Femur (tissue), 1 donor: Measurements from ENCODE around the gene NCK1.

Experiments used
- DNase-seq: peaks from one replicate; pipeline ENCODE4 v3.0.0-alpha.2; 2017

NCK1 gene

DNA sequence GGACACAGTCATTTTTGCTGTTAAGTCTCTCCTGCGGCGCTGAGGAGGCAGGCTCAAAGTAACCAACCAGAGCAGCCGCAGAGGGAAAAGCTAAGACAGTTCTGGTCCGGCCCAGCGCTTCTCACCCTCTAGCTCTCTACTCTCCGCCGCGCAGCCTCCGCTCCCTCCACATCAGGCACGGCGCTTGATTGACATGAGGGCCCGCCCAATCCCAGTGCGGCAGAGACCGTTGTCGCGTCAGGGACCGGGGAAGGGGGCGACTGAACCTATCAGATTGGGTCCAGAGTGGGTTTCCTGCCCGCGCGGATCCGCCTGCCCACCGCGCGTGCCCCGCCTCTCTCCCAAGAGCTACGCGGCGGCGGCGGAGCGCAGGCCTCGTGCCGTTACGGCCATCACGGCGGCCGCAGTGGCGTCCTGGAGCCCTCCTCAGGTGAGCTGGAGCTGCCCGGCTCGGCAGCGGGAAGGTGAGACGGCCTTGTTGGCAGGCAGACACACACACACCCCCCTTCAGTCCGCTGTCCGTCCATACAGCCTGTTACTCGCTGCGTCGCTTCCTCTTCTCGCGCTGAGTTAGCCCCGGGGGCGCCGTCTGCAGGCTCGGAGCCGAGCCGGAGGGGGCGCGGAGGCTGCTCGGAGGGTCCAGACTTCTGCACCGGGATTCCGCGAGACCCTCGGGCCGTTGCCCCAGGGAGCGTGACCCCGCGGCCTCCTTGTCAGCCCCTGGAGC is at the start of gene NCK1:
Gene NCK1 (plus strand): TSS at position 319 of the 727 bp plus-strand sequence. CDS start 65,794 bp downstream, outside the sequence.
- DNase-seq: peak; percentile 99

DNA sequence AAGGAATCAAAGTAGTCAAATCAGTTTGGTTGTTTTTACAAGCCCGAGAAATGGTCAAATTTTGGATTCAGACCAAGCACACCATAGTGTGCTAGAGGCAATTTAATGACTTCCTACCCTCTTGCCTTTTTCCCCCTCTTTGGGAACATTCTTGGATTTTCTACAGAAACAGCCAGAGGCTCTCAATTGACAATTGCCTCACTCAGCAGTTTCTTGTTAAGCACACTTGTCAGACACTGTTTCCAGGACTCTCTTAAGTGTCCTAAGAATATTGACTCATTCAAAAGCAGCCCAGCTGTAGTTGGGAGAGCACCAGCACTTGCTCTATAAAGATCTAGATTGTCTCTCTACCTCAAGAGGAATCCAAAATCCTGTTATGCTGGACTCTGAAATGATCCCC is 44.6 kb upstream of the NCK1 start:
- no peak for DNase-seq

DNA sequence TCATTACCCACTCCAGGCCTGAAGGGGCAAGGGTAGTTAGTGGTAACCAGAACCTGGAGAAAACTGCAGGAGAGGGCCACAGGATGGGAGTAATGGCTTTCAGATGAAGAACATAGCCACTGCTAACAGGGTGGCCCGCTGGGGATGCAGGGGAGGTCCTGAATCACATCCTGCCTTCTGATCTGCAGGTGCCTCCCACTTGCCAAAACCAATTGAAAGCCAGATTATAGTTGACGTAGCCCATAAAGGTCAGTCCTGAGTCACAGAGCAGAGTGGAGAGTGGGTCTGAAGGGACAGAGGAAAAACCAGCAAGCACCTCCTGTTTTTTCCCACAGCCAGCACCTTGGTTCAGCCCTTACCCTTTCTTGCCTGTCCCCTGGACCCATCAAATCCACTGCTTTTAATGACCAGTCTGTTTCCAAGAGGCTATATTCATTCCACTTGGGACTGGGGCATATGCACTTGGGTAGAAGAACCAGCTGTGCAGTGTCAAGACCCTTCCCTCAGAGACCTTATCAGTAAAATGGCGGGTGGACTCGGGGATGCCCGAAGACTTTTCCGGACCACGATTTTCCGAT is 43.7 kb upstream of the NCK1 start:
- DNase-seq: peak; percentile 36

DNA sequence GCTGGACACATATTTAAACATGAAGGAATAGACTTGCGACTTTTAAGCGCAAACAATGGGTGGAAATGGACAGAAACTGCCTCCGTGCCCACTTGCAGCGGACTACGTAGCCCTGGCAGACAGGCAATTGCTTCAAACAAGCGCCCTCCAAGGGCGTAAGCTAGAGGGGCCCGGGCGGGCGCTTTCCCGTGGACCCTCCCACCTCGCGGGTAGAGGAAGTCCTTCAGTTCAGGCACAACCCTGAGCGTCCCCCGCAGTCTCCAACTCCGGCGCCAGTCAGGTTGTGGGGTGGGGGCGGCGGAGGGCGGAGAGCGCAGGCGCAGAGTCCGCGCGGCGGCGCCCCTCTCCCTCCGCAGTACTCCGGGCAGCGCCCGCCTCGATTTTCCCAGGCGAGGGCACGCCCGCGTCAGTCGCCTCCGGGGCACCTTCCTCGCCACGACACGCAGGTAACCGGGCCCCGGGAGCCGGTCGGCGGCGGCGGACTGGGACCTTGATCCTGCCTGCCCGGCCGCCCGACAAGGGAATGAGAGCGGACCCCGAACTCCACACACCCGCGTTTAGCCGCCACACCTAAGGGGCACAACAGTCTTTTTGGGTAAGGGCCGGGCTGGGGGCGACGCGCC is 43.1 kb upstream of the NCK1 start, which contains the start of gene SLC35G2:
Gene SLC35G2 (plus strand): TSS at position 358 of the 623 bp plus-strand sequence. CDS start 35,335 bp downstream, outside the sequence.
- DNase-seq: peak; percentile 77

DNA sequence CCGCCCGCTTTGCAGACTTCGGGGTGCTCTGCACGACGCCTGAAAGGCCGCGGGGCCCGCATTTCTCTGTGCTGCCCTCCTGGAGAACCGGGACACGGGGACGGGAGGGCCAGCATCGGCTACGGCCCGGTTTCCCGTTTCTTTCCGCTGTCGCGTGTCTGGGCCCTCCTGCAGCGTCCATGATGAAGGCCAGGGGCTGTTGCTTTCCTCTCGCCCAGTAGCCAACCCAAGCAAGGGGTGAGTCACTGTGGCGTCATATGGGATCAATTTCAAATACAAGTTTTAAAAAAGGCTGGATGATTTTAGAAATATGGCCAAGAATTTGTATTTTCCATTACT is 42.6 kb upstream of the NCK1 start:
- DNase-seq: peak; percentile 33

DNA sequence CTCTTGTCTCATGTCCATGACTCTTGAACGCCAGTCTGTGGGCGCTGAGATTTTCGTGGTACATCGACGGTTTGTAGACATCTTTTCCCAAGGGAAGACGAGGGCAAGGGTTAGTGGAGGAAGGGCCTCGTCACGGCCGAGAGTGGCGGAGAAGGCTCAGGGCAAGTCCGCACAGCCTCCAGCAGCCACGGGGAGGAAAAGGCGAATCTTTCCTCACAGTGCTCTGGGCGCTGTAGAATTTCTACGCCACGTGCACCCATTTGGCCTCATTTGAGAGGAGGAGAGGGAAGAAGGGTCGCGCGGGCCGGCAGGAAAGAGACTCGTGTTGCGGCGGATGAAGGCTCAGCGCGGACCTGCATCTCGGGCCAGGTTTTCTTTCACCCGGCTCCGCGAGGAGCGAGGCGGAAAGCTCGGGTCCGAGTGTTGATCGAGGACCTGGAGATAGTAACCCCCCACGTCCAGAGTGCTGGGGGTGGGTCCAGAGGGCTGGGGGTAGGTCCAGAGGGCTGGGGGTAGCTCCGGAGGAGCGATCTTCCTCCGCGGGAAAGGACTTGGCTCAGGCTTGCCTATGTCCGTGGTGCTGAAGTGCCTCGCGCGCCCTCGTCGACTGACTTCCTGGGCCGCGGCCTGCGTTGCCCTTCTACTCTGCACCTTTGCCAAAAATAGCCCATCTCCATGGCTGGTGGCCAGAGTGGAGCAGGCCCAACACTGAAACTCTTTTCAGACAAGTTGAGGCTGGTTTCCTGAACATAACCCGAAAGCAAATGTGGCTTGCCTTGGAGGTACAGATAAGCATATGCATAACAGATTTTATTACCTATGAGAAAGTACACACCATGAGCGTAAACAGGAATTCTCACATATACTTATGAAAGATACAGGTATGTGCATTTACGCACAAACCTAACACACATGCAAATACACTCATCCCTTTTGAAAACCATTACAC is 42.0 kb upstream of the NCK1 start:
- DNase-seq: peak; percentile 60

DNA sequence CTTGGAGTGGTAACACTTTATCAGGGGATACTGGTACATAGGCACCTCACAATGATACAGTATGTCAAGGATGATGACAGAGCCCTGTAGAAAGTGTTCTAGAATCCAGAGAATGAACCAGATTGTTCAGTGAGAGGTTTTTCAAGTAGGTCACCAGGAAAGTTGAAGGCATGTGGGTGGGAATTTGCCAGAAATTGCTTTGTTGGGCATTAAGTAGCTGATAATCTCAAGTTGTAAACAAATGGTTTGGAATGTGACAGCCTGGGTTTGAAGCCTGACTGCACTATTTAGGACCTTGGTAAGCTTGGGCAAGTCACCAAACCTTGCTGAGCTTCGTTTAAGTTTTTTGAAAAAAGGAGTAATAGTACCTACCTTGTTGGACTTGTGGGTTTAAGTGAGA is 30.5 kb upstream of the NCK1 start:
- no peak for DNase-seq

DNA sequence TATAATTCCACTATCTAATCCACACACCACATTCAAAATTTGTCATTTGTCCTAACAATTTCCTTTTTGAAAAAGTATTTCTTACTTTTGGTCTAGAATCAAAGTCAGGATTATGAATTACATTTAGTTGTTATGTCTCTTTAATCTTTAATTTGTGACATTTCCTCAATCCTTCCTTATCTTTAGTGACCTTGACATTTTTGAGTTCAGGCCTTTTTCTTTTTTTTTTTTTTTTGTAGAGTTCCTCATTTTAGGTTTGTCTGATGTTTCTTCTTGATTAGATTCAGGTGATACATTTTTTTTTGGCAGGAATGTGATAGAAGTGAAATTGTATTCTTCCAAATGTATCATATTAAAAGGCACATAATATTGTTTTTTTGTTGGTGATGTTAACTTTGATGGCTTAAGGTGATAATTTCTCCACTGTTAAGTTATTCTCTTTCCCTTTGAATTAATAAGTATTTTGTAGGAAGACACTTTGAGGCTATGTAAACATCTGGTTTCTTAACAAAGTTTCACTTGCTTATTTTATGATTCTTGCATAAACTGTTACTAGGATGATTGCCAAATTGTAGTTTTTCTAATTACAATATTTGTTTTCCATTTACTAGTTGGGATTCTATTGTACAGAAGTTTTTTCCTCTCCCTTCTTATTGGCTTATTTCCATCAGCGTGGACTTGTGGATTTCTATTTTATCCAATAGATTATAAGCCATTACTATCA is 26.8 kb upstream of the NCK1 start:
- DNase-seq: no peak

DNA sequence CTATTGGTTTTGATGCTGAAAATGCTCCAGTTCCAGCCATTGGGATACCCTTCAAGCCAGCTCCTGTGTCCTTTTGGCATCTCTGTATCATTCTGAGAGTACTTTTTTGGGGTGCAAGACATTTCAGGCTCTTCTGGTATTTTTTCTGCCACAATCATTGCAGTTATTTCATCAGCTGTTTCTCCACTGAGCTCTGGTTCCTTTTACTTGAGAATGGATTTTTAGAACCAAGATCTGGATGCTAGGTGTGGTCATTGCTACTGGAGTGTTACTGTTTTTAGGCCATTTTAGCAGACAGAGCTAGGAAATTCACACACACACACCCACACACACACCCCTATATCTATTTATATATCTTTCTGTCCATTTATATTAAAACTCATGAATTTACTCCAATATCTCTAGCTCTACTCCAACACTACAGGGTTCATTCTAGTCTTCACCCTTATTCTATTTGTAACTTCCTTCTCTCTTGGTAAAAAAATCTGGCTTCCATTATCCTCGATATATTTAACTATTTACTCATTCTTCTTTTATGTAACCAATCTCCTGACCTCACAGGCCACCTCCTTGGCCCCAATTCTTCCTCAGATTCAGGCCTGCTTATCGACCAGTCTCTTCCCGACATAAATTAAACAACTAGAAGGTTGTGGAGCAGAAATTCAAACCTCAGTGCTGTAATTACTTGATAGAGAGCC is 26.0 kb upstream of the NCK1 start:
- DNase-seq: no peak

DNA sequence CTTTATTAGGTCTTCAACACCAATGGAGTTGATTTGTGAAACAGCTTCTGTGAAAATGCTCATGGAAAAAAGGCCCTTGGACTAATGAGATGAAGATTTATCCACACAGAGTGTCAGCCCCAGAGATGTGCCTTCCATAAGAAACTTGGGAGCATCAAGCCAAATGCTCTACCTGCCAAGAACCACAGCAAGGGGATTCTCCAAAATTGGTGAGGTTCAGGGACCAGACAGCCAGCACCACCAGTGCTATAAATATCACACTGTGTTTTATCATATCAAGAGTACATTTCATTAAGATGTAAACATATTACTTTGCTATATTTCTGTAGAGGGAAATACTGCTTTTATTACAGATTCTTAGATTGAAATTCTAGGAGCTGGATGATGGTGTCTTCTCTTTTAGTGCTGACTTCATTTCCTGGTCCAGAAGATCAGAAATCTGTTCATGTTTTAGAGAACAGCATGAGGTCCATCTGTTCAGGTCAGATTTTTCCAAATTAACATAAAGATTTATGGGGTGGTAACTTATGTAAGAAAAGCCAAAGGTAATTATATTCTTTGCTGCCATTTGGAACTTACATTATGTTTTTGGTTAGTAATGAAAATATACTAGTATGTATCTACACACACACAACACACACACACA is 25.4 kb upstream of the NCK1 start:
- DNase-seq: no peak

DNA sequence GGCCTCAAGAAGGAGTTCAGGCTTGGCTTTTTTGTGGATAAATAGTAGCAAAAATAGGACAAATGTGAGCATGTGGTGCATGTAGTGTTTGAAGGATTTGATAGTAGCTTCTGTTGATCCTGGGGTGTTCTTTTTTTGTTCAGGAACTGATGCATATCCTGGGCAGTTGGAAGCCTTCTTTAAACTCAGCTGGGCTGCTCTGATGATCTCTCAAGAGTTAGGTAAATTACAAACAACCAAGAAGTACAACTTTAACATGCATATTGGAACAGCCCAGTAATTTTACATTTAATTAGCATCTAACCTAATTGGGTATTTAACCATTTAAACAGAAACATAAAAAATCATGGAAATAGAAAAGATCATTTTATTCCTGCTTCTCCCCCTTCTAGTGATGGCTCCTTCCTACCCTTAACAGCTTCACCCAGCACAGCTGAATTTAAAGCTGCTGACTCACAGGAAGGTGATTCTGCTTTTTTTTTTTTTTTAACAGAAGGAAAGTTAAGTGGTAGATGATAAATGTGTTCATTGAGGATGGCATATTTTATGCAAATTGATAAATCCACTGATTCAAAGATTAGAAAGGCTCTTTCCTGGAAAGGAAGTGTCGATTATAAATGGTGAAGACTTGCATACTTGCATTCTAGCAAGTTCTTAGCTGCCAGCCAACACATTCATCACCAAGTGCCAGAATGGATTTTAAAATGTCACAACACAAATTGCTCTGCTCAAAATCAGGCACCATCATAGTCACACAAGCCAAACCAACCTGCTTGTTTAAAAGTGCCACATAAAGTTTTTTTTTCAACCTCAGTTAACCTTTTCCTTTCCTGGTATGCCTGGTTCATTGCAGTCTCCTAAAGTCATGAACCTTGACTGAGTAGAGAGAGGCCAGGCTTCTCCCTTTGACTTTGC is 23.1 kb upstream of the NCK1 start:
- no peak for DNase-seq

DNA sequence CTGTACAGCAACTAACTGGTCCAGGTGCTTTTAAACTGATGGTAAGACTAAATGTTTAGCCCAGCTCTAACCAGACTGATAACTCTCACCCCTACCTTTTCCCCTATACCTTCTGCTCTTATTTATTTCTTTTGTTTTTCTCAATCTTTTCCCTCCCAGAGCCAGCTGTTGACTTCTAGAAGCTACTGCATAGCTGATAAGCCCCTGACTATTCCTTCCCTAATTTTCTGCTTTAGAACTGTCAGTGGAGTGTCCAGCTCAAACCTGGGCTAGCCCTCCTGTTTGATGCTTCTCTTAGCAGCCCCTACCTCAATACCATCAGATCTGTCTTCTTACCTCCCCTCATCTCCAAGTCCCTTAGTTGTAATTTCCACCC is 22.5 kb upstream of the NCK1 start:
- no peak for DNase-seq

DNA sequence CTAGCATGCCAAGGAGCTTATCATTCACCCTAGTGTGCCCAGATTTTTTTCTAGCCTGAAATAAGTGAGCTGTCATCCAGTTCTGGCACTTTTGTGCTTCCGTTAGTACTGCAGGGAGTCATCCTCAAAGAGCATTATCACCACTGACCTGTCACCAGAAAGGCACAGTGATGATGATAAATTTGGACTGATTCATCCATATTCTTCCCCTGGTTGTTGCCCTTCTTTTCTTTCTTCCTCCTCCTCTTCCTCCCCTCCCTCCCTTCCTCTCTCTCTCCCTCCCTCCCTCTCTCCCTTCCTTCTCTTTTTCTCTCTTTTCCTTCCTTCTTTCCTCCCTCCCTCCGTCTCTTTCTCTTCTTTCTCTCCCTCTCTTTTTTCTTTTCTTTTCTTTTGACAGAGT is 21.8 kb upstream of the NCK1 start:
- DNase-seq: no peak

DNA sequence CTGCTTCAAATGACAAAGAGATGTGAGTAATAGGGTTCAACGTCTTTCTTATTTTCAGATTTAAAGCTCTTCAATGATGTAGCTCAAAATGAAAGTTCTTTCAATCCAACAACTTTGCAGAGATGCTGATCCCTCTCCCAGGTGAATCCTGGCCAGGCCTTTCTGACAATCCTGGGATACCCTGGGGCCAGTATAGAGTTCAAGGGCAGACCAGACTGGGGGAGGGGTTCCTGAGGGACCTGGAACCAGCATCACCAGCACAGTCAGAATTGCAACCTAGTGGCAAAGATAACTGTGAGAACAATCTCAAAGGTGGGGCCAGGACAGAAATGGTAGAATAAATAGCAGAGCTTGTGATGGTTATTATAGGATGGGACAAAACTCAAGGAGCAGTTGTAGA is 19.7 kb upstream of the NCK1 start:
- no peak for DNase-seq

DNA sequence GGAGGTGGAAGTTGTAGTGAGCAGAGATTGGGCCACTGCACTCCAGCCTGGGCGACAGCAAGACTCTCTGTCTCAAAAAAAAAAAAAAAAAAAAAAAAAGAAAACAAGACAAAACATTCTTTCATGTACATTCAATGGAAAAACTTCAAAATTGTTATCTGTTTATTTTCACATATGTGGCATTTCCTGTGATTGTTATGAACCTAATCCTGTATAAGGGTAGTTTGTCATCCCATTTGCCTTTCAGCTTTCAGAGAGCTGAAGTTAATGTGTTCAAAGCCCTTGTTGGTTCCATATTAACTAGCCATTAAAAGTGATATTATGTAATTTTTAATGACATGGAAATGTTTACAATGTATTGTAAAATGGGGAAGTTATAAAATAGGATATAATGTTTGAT is 17.3 kb upstream of the NCK1 start:
- no peak for DNase-seq

DNA sequence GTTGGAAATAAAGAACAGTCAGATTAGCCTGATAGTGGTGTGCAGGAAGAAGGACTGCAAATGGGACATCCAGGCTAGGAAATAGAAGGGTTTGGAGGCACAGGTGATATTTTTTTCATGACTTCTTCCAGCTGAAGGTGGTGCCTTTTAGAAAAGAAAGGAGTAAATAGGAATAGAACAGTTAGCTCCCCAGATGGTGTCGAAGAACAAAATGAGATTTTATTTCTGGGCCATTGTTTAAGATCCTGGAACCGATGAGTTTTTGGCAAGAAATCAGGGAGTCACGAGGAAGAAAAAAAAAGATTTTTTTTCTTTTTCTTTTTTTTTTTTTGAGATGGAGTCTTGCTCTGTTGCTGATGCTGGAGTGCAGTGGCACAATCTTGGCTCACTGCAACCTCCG is 9.8 kb upstream of the NCK1 start:
- DNase-seq: no peak

DNA sequence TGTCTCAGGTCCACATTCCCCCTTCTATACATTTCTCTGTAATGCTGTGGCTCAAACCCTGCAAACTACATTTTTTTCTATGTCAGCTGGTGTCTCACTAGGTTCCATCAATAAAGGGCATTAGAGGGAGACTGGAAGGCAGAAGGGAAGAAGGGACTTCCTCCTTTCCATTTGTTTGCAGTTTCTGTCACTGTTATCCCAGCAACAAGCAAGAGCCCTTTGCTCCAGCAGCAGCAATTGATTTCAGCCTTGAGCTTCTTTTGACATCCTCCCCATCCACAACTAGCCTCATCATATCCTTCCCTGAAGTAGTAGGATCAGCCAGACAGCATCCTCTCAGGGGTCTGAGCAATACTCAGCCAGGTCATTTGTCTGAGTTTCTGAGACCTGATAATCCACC is 5.3 kb upstream of the NCK1 start:
- no peak for DNase-seq

DNA sequence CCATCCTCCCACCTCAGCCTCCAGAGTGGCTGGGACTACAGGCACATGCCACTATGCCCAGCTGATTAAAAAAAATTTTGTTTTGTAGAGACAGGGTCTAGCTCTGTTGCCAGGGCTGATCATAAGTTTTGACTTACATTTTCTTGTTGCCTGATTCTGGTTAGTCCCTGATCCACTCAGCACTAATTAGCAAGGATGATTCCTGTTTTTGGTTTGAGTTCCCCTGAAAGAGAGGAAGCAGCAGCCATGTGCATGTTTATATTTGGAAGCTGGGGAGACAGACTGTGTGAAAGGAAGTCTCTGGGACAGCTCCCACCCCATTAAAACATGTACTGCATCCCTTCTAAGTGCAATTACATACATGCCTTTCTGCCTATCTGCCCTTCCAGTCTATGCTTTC is 3.6 kb upstream of the NCK1 start:
- no peak for DNase-seq

DNA sequence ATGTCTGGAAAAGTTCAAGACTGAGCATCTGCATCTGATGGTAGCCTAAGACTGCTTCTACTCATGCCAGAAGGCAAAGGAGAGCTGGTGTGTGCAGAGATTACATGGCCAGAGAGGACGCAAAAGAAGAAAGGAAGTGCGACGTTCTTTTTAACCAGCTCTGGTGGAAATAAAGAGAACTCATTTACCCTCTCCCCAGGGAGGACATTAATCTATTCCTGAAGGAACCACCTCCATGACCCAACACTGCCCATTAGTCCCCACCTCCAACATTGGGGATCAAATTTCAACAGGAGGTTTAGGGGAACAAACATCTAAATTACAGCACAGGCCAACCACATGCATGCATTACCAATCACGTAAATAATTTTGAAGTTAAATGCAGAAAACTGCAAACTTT is 1.5 kb upstream of the NCK1 start:
- no peak for DNase-seq

DNA sequence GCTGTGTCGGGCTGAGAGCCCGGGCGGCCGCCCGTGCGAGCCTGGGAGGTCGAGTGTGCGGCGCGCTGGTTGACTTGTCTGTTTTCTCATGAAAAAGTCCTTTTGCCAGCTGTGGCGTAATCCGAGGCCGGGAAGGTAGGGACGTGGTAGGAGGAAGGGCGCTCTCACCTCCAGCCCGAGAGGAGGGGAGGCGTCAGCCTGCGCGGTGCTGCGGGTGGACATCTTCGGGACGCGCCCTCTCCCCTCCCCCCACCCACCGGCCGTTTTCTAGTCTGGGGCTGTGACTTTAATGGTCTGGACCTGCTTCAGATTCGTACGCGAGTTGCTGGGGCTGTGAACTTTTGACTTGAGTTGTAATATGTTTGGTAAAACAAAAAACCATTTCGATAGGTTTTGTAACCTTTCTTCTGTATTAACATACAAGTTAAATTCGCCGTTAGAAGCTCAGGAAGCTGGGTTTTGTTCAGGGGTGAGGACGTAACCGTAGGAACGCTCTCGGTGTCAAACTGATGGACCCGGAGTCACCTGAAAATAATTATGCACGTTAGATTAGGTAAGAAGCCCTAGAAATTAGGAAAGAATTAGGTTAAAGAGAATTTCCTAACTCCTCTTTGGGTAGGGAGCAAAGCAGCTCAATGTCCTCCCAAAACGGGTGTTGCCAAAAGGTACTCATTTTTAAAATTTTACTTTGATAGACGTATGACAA is 762 bp downstream of the NCK1 start:
- peak; percentile 76 for DNase-seq
